ENCODE measurements around the gene PMS2. TPM values are rescaled to one million over a fixed set of nuclear protein-coding genes. Genes with fewer than 3 reads are reported as not detected.
"Not testable (repeated sequence)": the region's sequence is repeated elsewhere in the genome, so short reads cannot be mapped to it uniquely, and the experiment has no call there.

PMS2 gene
- 10 to 100 TPM; 11.5 to 22.7 (median 12.8) TPM for total RNA-seq

- peak within 1 kb of the TSS; percentile 70 to 86 (median 76) for H3K4me3 ChIP-seq
- peak within 1 kb of the TSS; percentile 72 to 93 (median 89) for H3K27ac ChIP-seq
- DNase-seq (ENCODE audit: low spot score in 2 of 2), result peak; percentile 98 to 99
- peaks cover 0 to 11% (median 0%) of the 10 kb centered on the region in 3 donors for H3K36me3 ChIP-seq
- WGBS, 2 donors, result 0 to 1% methylated on average over 60 to 68 of the region's 84 CpGs
- H3K27me3 ChIP-seq, result no peaks in the 10 kb centered on the region
- H3K9me3 ChIP-seq, result no peaks in the 10 kb centered on the region
- TF ChIP-seq POLR2A (IDR thresholded peaks at IDR 0.05) (peak; percentile 18 to 70), CTCF (IDR thresholded peaks at IDR 0.05) (peak in 1 of 5 experiments; percentile 16), EP300 (IDR thresholded peaks at IDR 0.05) (peak; percentile 32 to 83)
- peaks cover 0 to 24% (median 10%) of the 10 kb centered on the region in 4 donors for H3K4me1 ChIP-seq
Measured at GRCh38 chr7:6008668-6009611, at the start of gene PMS2, which contains the start of gene AIMP2. PMS2 (minus strand) TSS chr7:6009049; CDS start chr7:6009019, 30 bp downstream. AIMP2 (plus strand) TSS chr7:6009272; CDS start chr7:6009364, 92 bp downstream.

DNA sequence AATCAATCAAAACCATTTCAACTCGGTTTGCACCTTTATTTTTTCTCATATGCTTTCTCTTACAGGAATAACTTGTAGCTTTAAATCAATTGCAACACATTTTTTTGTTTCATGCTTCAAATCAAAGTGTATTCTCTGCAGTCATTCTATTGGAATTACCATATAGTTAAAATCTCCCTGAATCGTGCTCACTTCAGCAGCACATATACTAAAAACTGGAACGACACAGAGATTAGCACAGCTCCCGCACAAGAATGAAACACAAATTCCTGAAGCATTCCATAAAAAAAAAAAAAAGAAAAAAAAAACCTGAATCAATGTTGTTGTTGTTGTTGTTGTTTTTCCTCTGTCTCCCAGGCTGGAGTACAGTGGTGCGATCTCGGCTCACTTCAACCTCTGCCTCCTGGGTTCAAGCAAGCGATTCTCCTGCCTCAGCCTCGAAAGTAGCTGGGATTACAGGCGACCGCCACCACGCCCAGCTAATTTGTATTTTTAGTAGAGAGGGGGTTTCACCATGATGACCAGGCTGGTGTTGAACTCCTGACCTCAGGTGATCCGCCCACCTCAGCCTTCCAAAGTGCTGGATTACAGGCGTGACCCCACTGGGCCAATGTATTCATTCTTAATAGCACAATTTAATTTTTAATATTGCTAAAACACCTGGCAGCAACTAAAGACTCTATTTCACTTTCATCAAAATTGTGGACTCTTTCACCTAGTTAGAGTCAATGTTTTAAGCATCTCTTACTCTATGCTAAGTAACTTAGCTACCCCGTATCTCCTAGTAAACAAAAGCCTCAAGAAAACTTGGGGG lies 48.7 kb upstream of the PMS2 start:
- peak overlapping the region in 2 of 4 donors; percentile 90 to 95 for H3K4me3 ChIP-seq
- peaks cover 0 to 26% (median 3%) of the 10 kb centered on the region in 3 donors for H3K36me3 ChIP-seq
- H3K27ac ChIP-seq, result peak overlapping the region in 1 of 4 donors; percentile 84
- 55% methylated on average over 14 of the region's 14 CpGs for WGBS, 2 donors
- TF ChIP-seq POLR2A (IDR thresholded peaks at IDR 0.05), result no peak
- no peak for TF ChIP-seq CTCF (IDR thresholded peaks at IDR 0.05)
- TF ChIP-seq EP300 (IDR thresholded peaks at IDR 0.05), result no peak
- peaks cover 0 to 27% (median 11%) of the 10 kb centered on the region in 4 donors for H3K4me1 ChIP-seq
- DNase-seq (ENCODE audit: low spot score in 2 of 2), result no peak
- H3K9me3 ChIP-seq, result no peaks in the 10 kb centered on the region
- no peaks in the 10 kb centered on the region for H3K27me3 ChIP-seq

GRCh38 chr7:6056616-6057015 lies 47.8 kb upstream of the PMS2 start:
- Histone ChIP-seq H3K9me3 (no peaks in the 10 kb centered on the region), H3K36me3 (peaks cover 0 to 32% (median 3%) of the 10 kb centered on the region in 3 donors), H3K4me1 (peaks cover 0 to 27% (median 11%) of the 10 kb centered on the region in 4 donors), H3K4me3 (no peak overlapping the region), H3K27ac (no peak overlapping the region), H3K27me3 (no peaks in the 10 kb centered on the region)
- no peak for DNase-seq (ENCODE audit: low spot score in 2 of 2)
- 41 to 43% methylated on average over 1 of the region's 1 CpG for WGBS, 2 donors
- no peak for TF ChIP-seq CTCF (IDR thresholded peaks at IDR 0.05)
- TF ChIP-seq POLR2A (IDR thresholded peaks at IDR 0.05), result no peak
- TF ChIP-seq EP300 (IDR thresholded peaks at IDR 0.05), result no peak

DNA sequence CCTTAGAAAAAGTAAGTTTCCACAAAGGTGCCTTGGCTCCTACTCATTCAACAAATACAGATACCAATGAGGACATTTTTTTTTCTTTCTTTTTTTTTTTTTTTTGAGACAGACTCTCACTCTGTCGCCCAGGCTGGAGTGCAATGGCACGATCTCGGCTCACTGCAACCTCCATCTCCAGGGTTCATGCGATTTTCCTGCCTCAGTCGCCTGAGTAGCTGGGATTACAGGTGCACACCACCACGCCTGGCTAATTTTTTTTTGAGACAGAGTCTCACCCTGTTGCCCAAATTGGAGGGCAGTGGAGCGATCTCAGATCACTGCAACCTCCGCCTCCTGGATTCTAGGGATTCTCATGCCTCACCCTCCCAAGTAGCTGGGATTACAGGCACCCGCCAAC lies 42.3 kb upstream of the PMS2 start:
- H3K36me3 ChIP-seq, result peaks cover 0 to 83% (median 20%) of the 10 kb centered on the region in 3 donors
- not testable (repeated sequence) for H3K4me3 ChIP-seq; H3K27me3 ChIP-seq; H3K4me1 ChIP-seq; H3K27ac ChIP-seq; DNase-seq (ENCODE audit: low spot score in 2 of 2); H3K9me3 ChIP-seq
- WGBS, 2 donors, result 93 to 95% methylated on average over 9 of the region's 9 CpGs

DNA sequence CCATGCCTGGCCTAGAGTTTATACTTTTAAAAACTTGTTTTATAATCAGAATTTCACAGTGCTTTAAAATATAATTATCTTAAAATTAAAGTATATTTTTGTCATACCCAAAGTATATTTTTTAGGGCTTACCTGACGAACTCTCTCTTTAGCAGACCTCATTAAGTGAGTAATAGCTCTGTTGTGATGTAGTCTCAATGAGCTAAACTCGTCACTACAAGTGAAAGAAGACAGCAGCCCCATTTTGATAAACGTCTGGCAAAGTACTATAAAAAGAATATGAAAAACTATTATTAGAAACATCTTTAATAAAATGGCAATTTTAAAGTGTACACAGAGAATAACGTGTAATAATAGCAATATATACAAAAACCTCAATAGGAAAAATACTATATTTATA lies 40.9 kb upstream of the PMS2 start:
- Histone ChIP-seq H3K4me1 (no peaks in the 10 kb centered on the region), H3K27ac (no peak overlapping the region), H3K9me3 (no peaks in the 10 kb centered on the region), H3K4me3 (no peak overlapping the region), H3K36me3 (peaks cover 0 to 93% (median 26%) of the 10 kb centered on the region in 3 donors), H3K27me3 (no peaks in the 10 kb centered on the region)
- DNase-seq (ENCODE audit: low spot score in 2 of 2), result no peak
- TF ChIP-seq CTCF (IDR thresholded peaks at IDR 0.05), result no peak
- no peak for TF ChIP-seq POLR2A (IDR thresholded peaks at IDR 0.05)
- TF ChIP-seq EP300 (IDR thresholded peaks at IDR 0.05), result no peak
- WGBS, 2 donors, result 70 to 75% methylated on average over 4 of the region's 4 CpGs

All from tibial nerve (tissue), 4 donors.